Measurements from ENCODE around the gene ZNF32.

- TF ChIP-seq POLR2AphosphoS5 (IDR thresholded peaks at IDR 0.05; ENCODE audit: low read depth, low read length) (no peak), POLR2A (IDR thresholded peaks at IDR 0.05; ENCODE audit: low read depth, low read length) (no peak)
Observed at GRCh38 chr10:43610636-43611035, 38.0 kb downstream of the ZNF32 start.

All from GM12892 (cell line).